CD14-positive monocyte (primary cell): ENCODE results near the gene CUX1. TPM values are rescaled to one million over a fixed set of nuclear protein-coding genes. Genes with fewer than 3 reads are reported as not detected.

Source experiments
- DNase-seq, 3 donors: peaks; one replicate each; pipeline ENCODE4 v3.0.0-alpha.2; 2011 to 2022
- H2AFZ ChIP-seq: 2 replicates; pipeline ENCODE4 v1.6.0; 2012; ENCODE audit warnings: mild to moderate bottlenecking, low read depth, low read length, inconsistent platforms; ENCODE audit not compliant: insufficient read depth, poor library complexity, severe bottlenecking
- H3K27ac ChIP-seq, 2 donors: 1 replicate in 1 of 2; 2 replicates in 1 of 2; pipeline ENCODE4 v1.5.1; 2012 to 2013; ENCODE audit warnings: low read length in 2 of 2, control low read depth in 1 of 2, inconsistent platforms in 1 of 2, low read depth in 1 of 2, mild to moderate bottlenecking in 1 of 2
- H3K27me3 ChIP-seq, 2 donors: one replicate each; pipeline versions ENCODE4 v1.6.0 to v1.6.1; 2011 to 2013; ENCODE audit warnings: low read length in 2 of 2; ENCODE audit not compliant: control insufficient read depth in 2 of 2, insufficient read depth in 2 of 2
- H3K36me3 ChIP-seq, 2 donors: replicated peaks in 1 of 2; 1 replicate in 1 of 2; 2 replicates in 1 of 2; pipeline versions ENCODE4 v1.5.1 to v1.6.1; 2012 to 2013; ENCODE audit warnings: low read length in 2 of 2, control low read depth in 1 of 2, inconsistent platforms in 1 of 2, mild to moderate bottlenecking in 1 of 2; ENCODE audit not compliant: insufficient read depth in 2 of 2, control insufficient read depth in 1 of 2
- H3K4me1 ChIP-seq, 2 donors: 1 replicate in 1 of 2; 2 replicates in 1 of 2; pipeline versions ENCODE4 v1.5.1 to v1.6.1; 2012 to 2013; ENCODE audit warnings: low read length in 2 of 2, control low read depth in 1 of 2, inconsistent platforms in 1 of 2, mild to moderate bottlenecking in 1 of 2, moderate library complexity in 1 of 2; ENCODE audit not compliant: insufficient read depth in 2 of 2, control insufficient read depth in 1 of 2
- H3K4me2 ChIP-seq: replicated peaks from 2 replicates; pipeline ENCODE3; 2012; ENCODE audit warnings: low read length, moderate library complexity, mild to moderate bottlenecking; ENCODE audit not compliant: poor library complexity, severe bottlenecking; ENCODE audit errors: extremely low read depth
- H3K4me3 ChIP-seq, 3 experiments: fragments of 200-600 bp in 1 of 3; sonication (generic) in 1 of 3; replicated peaks in 1 of 3; 1 replicate in 2 of 3; 2 replicates in 1 of 3; pipeline ENCODE4 v1.5.1; 2011 to 2013; ENCODE audit warnings: low read length in 3 of 3, mild to moderate bottlenecking in 3 of 3, control low read depth in 2 of 3, low read depth in 2 of 3, inconsistent platforms in 1 of 3, moderate library complexity in 1 of 3
- H3K79me2 ChIP-seq: 2 replicates; pipeline ENCODE4 v1.6.0; 2012; ENCODE audit warnings: mild to moderate bottlenecking, control low read depth, inconsistent platforms, low read length, moderate library complexity; ENCODE audit not compliant: insufficient read depth
- H3K9ac ChIP-seq: 2 replicates; pipeline ENCODE4 v1.6.0; 2017; ENCODE audit warnings: low read length, mild to moderate bottlenecking; ENCODE audit not compliant: insufficient read depth, poor library complexity, severe bottlenecking
- H3K9me3 ChIP-seq, 2 donors: replicated peaks in 1 of 2; 1 replicate in 1 of 2; 2 replicates in 1 of 2; pipeline versions ENCODE4 v1.5.1 to v1.6.1; 2012 to 2013; ENCODE audit warnings: low read length in 2 of 2, control low read depth in 1 of 2; ENCODE audit not compliant: control insufficient read depth in 1 of 2, insufficient read depth in 1 of 2
- H4K20me1 ChIP-seq: 2 replicates; pipeline ENCODE4 v1.6.0; 2012; ENCODE audit warnings: mild to moderate bottlenecking, low read length, control low read depth, moderate library complexity; ENCODE audit not compliant: insufficient read depth
- H3K27ac Mint-ChIP-seq, 7 donors: one replicate each; pipeline ENCODE4 v1.8.0; 2020; ENCODE audit warnings: mild to moderate bottlenecking in 7 of 7, mixed read lengths in 7 of 7, moderate library complexity in 6 of 7, inconsistent platforms in 2 of 7
- H3K27me3 Mint-ChIP-seq, 3 donors: one replicate each; pipeline ENCODE4 v1.8.0; 2021 to 2022; ENCODE audit warnings: low read depth in 3 of 3, mild to moderate bottlenecking in 3 of 3, mixed read lengths in 3 of 3, moderate library complexity in 3 of 3, inconsistent platforms in 1 of 3
- H3K36me3 Mint-ChIP-seq, 2 donors: one replicate each; pipeline ENCODE4 v1.8.0; 2020; ENCODE audit warnings: mixed read lengths in 2 of 2, inconsistent platforms in 1 of 2, mild to moderate bottlenecking in 1 of 2
- H3K4me1 Mint-ChIP-seq: one replicate; pipeline ENCODE4 v1.8.0; 2020; ENCODE audit warnings: mild to moderate bottlenecking, mixed read lengths
- H3K4me3 Mint-ChIP-seq, 2 donors: one replicate each; pipeline ENCODE4 v1.8.0; 2020; ENCODE audit warnings: mild to moderate bottlenecking in 2 of 2, mixed read lengths in 2 of 2, moderate library complexity in 1 of 2
- H3K9me3 Mint-ChIP-seq, 7 donors: one replicate each; pipeline ENCODE4 v1.8.0; 2020 to 2022; ENCODE audit warnings: mixed read lengths in 7 of 7, mild to moderate bottlenecking in 6 of 7, moderate library complexity in 6 of 7, inconsistent platforms in 2 of 7
- CTCF ChIP-seq: fragments of 200-600 bp; IDR thresholded peaks from one replicate; pipeline ENCODE4 v1.8.0; 2022; ENCODE audit warnings: antibody characterized with exemption, mild to moderate bottlenecking
- WGBS: methylation state at CpG from one replicate; pipeline ENCODE4 v1.1.5; 2013; ENCODE audit warnings: missing lambda C conversion rate; ENCODE audit not compliant: insufficient coverage; 5-methylcytosine and 5-hydroxymethylcytosine counted together
- intact Hi-C, 2 donors: fragments of 100-400 bp; cut with micrococcal nuclease; formaldehyde crosslinking; loops; one replicate each; pipeline versions ENCODE4 v1.15.0 to v1.15.1; 2023
- polyA plus RNA-seq, 3 donors: library from polyadenylated mRNA; depleted of rRNA in 1 of 3; unstranded in 2 of 3; stranded (reverse) in 1 of 3; fragments of 300-500 nt in 2 of 3; fragments of >200 nt in 1 of 3; fragmentation: Illumina TruSeq in 2 of 3; gene quantifications; 1 replicate in 2 of 3; 2 replicates in 1 of 3; pipeline ENCODE4 v1.2.3, GENCODE V29; 2012 to 2021

CUX1 gene
- polyA plus RNA-seq, 3 donors, result 17.6 to 38.0 (median 28.0) TPM

- 16% methylated on average over 7 of the region's 18 CpGs for WGBS
- Mint-ChIP-seq H3K27me3 (peaks cover 0 to 2% (median 2%) of the 10 kb centered on the region in 3 donors), H3K27ac (peak overlapping the region; percentile 93 to 98 (median 97)), H3K36me3 (peaks cover 2 to 19% of the 10 kb centered on the region in 2 donors), H3K9me3 (peaks cover 0 to 2% (median 0%) of the 10 kb centered on the region in 7 donors), H3K4me3 (peak overlapping the region in 1 of 2 donors; percentile 26), H3K4me1 (peaks cover 60% of the 10 kb centered on the region)
- Histone ChIP-seq H2AFZ (no peak overlapping the region), H3K27ac (peak overlapping the region; percentile 81 to 89), H3K9ac (peak overlapping the region; percentile 68), H3K4me3 (no peak overlapping the region), H3K79me2 (peaks cover 100% of the 10 kb centered on the region), H3K9me3 (no peaks in the 10 kb centered on the region), H3K4me2 (peak overlapping the region; percentile 30), H3K27me3 (no peaks in the 10 kb centered on the region), H4K20me1 (peaks cover 100% of the 10 kb centered on the region), H3K36me3 (no peaks in the 10 kb centered on the region), H3K4me1 (peaks cover 28 to 47% of the 10 kb centered on the region in 2 donors)
- intact Hi-C loops, result loop anchor here in 1 of 2 donors (2.0 kb wide), 2 partner anchors 26 to 66 kb away; partner anchors contain the start of gene CUX1
- TF ChIP-seq CTCF, result no peak
- peak; percentile 88 to 98 (median 93) for DNase-seq
Observed at GRCh38 chr7:101882595-101883564, 65.5 kb downstream of the CUX1 start.

GRCh38 chr7:101884671-101885596 is 67.5 kb downstream of the CUX1 start:
- 67% methylated on average over 6 of the region's 13 CpGs for WGBS
- intact Hi-C loops, result no loop called here
- Histone ChIP-seq H3K9ac (peak overlapping the region; percentile 26), H3K27me3 (no peaks in the 10 kb centered on the region), H3K4me3 (no peak overlapping the region), H3K4me2 (no peak overlapping the region), H3K27ac (peak overlapping the region in 1 of 2 donors; percentile 57), H3K9me3 (no peaks in the 10 kb centered on the region), H3K36me3 (no peaks in the 10 kb centered on the region), H3K79me2 (peaks cover 100% of the 10 kb centered on the region), H2AFZ (no peak overlapping the region), H4K20me1 (peaks cover 99% of the 10 kb centered on the region), H3K4me1 (peaks cover 25 to 39% of the 10 kb centered on the region in 2 donors)
- Mint-ChIP-seq H3K4me3 (no peak overlapping the region), H3K4me1 (peaks cover 58% of the 10 kb centered on the region), H3K36me3 (peaks cover 6 to 27% of the 10 kb centered on the region in 2 donors), H3K9me3 (peaks cover 0 to 2% (median 0%) of the 10 kb centered on the region in 7 donors), H3K27ac (peak overlapping the region; percentile 74 to 90 (median 85)), H3K27me3 (peaks cover 0 to 5% (median 2%) of the 10 kb centered on the region in 3 donors)
- no peak for DNase-seq
- no peak for TF ChIP-seq CTCF
